HepG2 (cell line): ENCODE data around the gene ABCB6. TPM values are rescaled to one million over a fixed set of nuclear protein-coding genes. Genes with fewer than 3 reads are reported as not detected.

Source experiments
- CBX1 ChIP-seq: IDR thresholded peaks from one replicate; pipeline ENCODE4 v1.6.1; 2016; ENCODE audit warnings: antibody characterized with exemption, low read depth
- HDAC1 ChIP-seq: sonication (generic); formaldehyde crosslinking; IDR thresholded peaks from 2 replicates; pipeline ENCODE4 v1.5.1; 2020; ENCODE audit warnings: mild to moderate bottlenecking, missing genetic modification reagents
- KLF13 ChIP-seq: sonication (generic); formaldehyde crosslinking; IDR thresholded peaks from 2 replicates; pipeline ENCODE4 v1.4.0; 2020; ENCODE audit warnings: mild to moderate bottlenecking, missing genetic modification reagents
- ZBTB42 ChIP-seq: sonication (generic); formaldehyde crosslinking; IDR thresholded peaks from 2 replicates; pipeline ENCODE4 v1.5.0; 2020; ENCODE audit warnings: mild to moderate bottlenecking, missing genetic modification reagents
- ZNF644 ChIP-seq: IDR thresholded peaks from 2 replicates; pipeline ENCODE4 v1.6.1; 2016; ENCODE audit warnings: low read depth
- polyA plus RNA-seq, 8 experiments: library from polyadenylated mRNA; depleted of rRNA in 3 of 8; stranded (reverse) in 7 of 8; unstranded in 1 of 8; fragments of >200 nt; fragmentation: Illumina TruSeq in 4 of 8; extraction: Trizol in 4 of 8; gene quantifications; 2 replicates each; pipeline versions ENCODE4 v1.2.1 to v1.2.3, GENCODE V29; 2011 to 2016; ENCODE audit warnings: low read depth in 4 of 8, missing spikeins in 1 of 8, mixed read lengths in 1 of 8; ENCODE audit not compliant: insufficient read depth in 1 of 8
- total RNA-seq, 5 experiments: library from RNA; depleted of rRNA; stranded (reverse); fragments of >200 nt; fragmentation: Illumina TruSeq; extraction: Trizol; gene quantifications; 2 replicates each; pipeline ENCODE4 v1.2.3, GENCODE V29; 2016; ENCODE audit warnings: low read depth in 1 of 5
- TF ChIP-seq, protein P1 (sequence below): sonication (generic); formaldehyde crosslinking; IDR thresholded peaks from 2 replicates; pipeline ENCODE4 v1.5.1; 2020; ENCODE audit warnings: mild to moderate bottlenecking, missing genetic modification reagents, moderate library complexity
- TF ChIP-seq, protein P2 (sequence below): sonication (generic); formaldehyde crosslinking; IDR thresholded peaks from 2 replicates; pipeline ENCODE4 v1.4.0; 2020; ENCODE audit warnings: missing genetic modification reagents, borderline replicate concordance
- TF ChIP-seq, protein P3 (sequence below): sonication (generic); formaldehyde crosslinking; IDR thresholded peaks from 2 replicates; pipeline ENCODE4 v1.9.0; 2022; ENCODE audit warnings: missing genetic modification reagents, mild to moderate bottlenecking, borderline replicate concordance
- TF ChIP-seq, protein P4 (sequence below): sonication (generic); formaldehyde crosslinking; IDR thresholded peaks from 2 replicates; pipeline ENCODE4 v1.5.0; 2020; ENCODE audit warnings: mild to moderate bottlenecking, missing genetic modification reagents, borderline replicate concordance
- TF ChIP-seq, protein P5 (sequence below): sonication (generic); formaldehyde crosslinking; IDR thresholded peaks from 2 replicates; pipeline ENCODE4 v1.4.0; 2020; ENCODE audit warnings: missing genetic modification reagents
- TF ChIP-seq, protein P6 (sequence below): IDR thresholded peaks from 2 replicates; pipeline ENCODE4 v1.6.1; 2016; ENCODE audit warnings: mild to moderate bottlenecking, missing biosample characterization, missing genetic modification reagents

ABCB6 gene
- total and polyA plus RNA-seq, 2 of the 13 experiments (the other 11 are each of a cell fraction or from before 2014, with no cell fraction given) = 91.1 to 137 TPM

DNA sequence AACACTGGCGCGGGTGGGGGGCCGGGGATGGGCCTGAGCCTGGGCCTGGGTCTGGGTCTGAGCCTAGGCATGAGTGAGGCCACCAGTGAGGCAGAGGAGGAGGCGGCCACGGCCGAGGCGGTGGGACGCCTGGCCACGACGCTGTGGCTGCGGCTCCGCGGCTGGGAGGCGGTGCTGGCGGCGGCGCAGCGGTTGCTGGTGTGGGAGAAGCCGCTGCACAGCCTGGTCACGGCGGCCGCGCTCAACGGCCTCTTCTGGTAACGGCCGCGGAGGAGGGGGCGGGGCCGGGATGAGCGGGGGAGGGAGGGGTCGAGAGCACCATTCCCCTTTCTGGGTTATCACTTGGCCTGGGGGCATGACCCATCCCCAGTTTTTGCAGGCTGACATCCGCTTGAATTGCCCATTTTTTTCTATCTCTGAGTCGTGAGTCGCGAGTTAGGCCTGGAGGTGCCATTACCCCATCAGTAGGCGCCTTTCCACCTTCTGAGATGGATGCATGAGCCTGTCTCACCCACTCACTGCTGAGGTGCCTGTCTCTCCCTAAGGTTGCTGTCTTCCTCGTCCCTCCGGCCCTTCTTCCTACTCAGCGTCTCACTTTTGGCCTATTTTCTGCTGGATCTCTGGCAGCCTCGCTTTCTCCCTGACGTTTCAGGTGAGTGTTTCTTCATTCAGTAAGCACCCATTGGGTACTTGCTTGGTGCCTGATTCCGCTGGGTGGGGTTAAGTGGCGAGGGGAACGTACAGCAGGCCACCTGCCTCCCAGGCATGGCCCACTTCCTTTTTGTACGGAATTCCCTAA, 40.2 kb downstream of the ABCB6 start (continued):
- TF ChIP-seq, protein P1, sequence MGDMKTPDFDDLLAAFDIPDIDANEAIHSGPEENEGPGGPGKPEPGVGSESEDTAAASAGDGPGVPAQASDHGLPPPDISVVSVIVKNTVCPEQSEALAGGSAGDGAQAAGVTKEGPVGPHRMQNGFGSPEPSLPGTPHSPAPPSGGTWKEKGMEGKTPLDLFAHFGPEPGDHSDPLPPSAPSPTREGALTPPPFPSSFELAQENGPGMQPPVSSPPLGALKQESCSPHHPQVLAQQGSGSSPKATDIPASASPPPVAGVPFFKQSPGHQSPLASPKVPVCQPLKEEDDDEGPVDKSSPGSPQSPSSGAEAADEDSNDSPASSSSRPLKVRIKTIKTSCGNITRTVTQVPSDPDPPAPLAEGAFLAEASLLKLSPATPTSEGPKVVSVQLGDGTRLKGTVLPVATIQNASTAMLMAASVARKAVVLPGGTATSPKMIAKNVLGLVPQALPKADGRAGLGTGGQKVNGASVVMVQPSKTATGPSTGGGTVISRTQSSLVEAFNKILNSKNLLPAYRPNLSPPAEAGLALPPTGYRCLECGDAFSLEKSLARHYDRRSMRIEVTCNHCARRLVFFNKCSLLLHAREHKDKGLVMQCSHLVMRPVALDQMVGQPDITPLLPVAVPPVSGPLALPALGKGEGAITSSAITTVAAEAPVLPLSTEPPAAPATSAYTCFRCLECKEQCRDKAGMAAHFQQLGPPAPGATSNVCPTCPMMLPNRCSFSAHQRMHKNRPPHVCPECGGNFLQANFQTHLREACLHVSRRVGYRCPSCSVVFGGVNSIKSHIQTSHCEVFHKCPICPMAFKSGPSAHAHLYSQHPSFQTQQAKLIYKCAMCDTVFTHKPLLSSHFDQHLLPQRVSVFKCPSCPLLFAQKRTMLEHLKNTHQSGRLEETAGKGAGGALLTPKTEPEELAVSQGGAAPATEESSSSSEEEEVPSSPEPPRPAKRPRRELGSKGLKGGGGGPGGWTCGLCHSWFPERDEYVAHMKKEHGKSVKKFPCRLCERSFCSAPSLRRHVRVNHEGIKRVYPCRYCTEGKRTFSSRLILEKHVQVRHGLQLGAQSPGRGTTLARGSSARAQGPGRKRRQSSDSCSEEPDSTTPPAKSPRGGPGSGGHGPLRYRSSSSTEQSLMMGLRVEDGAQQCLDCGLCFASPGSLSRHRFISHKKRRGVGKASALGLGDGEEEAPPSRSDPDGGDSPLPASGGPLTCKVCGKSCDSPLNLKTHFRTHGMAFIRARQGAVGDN (CRISPR knock-in tag) = peak; percentile 16; the same call in 1 of the 2 replicates
- TF ChIP-seq, protein P2, sequence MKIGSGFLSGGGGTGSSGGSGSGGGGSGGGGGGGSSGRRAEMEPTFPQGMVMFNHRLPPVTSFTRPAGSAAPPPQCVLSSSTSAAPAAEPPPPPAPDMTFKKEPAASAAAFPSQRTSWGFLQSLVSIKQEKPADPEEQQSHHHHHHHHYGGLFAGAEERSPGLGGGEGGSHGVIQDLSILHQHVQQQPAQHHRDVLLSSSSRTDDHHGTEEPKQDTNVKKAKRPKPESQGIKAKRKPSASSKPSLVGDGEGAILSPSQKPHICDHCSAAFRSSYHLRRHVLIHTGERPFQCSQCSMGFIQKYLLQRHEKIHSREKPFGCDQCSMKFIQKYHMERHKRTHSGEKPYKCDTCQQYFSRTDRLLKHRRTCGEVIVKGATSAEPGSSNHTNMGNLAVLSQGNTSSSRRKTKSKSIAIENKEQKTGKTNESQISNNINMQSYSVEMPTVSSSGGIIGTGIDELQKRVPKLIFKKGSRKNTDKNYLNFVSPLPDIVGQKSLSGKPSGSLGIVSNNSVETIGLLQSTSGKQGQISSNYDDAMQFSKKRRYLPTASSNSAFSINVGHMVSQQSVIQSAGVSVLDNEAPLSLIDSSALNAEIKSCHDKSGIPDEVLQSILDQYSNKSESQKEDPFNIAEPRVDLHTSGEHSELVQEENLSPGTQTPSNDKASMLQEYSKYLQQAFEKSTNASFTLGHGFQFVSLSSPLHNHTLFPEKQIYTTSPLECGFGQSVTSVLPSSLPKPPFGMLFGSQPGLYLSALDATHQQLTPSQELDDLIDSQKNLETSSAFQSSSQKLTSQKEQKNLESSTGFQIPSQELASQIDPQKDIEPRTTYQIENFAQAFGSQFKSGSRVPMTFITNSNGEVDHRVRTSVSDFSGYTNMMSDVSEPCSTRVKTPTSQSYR (CRISPR knock-in tag) = 0 out of 2 replicates have a peak, but pooled peaks have one; percentile 5
- TF ChIP-seq KLF13 (CRISPR knock-in tag) = no peak
- TF ChIP-seq, protein P3, sequence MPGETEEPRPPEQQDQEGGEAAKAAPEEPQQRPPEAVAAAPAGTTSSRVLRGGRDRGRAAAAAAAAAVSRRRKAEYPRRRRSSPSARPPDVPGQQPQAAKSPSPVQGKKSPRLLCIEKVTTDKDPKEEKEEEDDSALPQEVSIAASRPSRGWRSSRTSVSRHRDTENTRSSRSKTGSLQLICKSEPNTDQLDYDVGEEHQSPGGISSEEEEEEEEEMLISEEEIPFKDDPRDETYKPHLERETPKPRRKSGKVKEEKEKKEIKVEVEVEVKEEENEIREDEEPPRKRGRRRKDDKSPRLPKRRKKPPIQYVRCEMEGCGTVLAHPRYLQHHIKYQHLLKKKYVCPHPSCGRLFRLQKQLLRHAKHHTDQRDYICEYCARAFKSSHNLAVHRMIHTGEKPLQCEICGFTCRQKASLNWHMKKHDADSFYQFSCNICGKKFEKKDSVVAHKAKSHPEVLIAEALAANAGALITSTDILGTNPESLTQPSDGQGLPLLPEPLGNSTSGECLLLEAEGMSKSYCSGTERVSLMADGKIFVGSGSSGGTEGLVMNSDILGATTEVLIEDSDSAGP (CRISPR knock-in tag) = peak; percentile 67; the same call in 1 of the 2 replicates
- TF ChIP-seq, protein P4, sequence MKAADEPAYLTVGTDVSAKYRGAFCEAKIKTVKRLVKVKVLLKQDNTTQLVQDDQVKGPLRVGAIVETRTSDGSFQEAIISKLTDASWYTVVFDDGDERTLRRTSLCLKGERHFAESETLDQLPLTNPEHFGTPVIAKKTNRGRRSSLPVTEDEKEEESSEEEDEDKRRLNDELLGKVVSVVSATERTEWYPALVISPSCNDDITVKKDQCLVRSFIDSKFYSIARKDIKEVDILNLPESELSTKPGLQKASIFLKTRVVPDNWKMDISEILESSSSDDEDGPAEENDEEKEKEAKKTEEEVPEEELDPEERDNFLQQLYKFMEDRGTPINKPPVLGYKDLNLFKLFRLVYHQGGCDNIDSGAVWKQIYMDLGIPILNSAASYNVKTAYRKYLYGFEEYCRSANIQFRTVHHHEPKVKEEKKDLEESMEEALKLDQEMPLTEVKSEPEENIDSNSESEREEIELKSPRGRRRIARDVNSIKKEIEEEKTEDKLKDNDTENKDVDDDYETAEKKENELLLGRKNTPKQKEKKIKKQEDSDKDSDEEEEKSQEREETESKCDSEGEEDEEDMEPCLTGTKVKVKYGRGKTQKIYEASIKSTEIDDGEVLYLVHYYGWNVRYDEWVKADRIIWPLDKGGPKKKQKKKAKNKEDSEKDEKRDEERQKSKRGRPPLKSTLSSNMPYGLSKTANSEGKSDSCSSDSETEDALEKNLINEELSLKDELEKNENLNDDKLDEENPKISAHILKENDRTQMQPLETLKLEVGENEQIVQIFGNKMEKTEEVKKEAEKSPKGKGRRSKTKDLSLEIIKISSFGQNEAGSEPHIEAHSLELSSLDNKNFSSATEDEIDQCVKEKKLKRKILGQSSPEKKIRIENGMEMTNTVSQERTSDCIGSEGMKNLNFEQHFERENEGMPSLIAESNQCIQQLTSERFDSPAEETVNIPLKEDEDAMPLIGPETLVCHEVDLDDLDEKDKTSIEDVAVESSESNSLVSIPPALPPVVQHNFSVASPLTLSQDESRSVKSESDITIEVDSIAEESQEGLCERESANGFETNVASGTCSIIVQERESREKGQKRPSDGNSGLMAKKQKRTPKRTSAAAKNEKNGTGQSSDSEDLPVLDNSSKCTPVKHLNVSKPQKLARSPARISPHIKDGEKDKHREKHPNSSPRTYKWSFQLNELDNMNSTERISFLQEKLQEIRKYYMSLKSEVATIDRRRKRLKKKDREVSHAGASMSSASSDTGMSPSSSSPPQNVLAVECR (CRISPR knock-in tag) = peak; percentile 61; the same call in 1 of the 2 replicates
- peak; percentile 2 for TF ChIP-seq CBX1
- peak; percentile 51; the same call in 1 of the 2 replicates for TF ChIP-seq ZBTB42 (CRISPR knock-in tag)
- TF ChIP-seq, protein P5, sequence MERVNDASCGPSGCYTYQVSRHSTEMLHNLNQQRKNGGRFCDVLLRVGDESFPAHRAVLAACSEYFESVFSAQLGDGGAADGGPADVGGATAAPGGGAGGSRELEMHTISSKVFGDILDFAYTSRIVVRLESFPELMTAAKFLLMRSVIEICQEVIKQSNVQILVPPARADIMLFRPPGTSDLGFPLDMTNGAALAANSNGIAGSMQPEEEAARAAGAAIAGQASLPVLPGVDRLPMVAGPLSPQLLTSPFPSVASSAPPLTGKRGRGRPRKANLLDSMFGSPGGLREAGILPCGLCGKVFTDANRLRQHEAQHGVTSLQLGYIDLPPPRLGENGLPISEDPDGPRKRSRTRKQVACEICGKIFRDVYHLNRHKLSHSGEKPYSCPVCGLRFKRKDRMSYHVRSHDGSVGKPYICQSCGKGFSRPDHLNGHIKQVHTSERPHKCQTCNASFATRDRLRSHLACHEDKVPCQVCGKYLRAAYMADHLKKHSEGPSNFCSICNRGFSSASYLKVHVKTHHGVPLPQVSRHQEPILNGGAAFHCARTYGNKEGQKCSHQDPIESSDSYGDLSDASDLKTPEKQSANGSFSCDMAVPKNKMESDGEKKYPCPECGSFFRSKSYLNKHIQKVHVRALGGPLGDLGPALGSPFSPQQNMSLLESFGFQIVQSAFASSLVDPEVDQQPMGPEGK (CRISPR knock-in tag) = peak; percentile 2; the same call in 1 of the 2 replicates
- TF ChIP-seq HDAC1 (CRISPR knock-in tag) = peak; percentile 2; the same call in 1 of the 2 replicates
- TF ChIP-seq, protein P6, sequence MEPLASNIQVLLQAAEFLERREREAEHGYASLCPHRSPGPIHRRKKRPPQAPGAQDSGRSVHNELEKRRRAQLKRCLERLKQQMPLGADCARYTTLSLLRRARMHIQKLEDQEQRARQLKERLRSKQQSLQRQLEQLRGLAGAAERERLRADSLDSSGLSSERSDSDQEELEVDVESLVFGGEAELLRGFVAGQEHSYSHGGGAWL (CRISPR knock-in tag) = 0 out of 2 replicates have a peak, but pooled peaks have one; percentile 50
- no peak for TF ChIP-seq ZNF644
